Karpas-422 (cell line): ENCODE data around the gene FBXO45. TPM values are rescaled to one million over a fixed set of nuclear protein-coding genes. Genes with fewer than 3 reads are reported as not detected.

Experiments used
- DNase-seq: peaks from one replicate; pipeline ENCODE4 v3.0.0-alpha.2; 2015
- H2AFZ ChIP-seq: fragments of 200-600 bp; sonication (generic); 2 replicates; pipeline ENCODE4 v1.6.1; 2014; ENCODE audit warnings: antibody characterized with exemption, low read length, mixed read lengths
- H3K27ac ChIP-seq: fragments of 200-600 bp; sonication (generic); 2 replicates; pipeline ENCODE4 v1.5.1; 2014; ENCODE audit warnings: mild to moderate bottlenecking, low read length, moderate library complexity
- H3K27me3 ChIP-seq: fragments of 200-600 bp; sonication (generic); 2 replicates; pipeline ENCODE4 v1.6.1; 2014; ENCODE audit warnings: low read length, mixed read lengths
- H3K36me3 ChIP-seq: fragments of 200-600 bp; sonication (generic); 2 replicates; pipeline ENCODE4 v1.6.1; 2014; ENCODE audit warnings: low read length, mixed read lengths; ENCODE audit not compliant: insufficient read depth
- H3K4me1 ChIP-seq: fragments of 200-600 bp; sonication (generic); 2 replicates; pipeline ENCODE4 v1.6.1; 2014; ENCODE audit warnings: mild to moderate bottlenecking, low read length, mixed read lengths
- H3K4me2 ChIP-seq: fragments of 200-600 bp; sonication (generic); 2 replicates; pipeline ENCODE4 v1.6.1; 2014; ENCODE audit warnings: low read length, low read depth, mild to moderate bottlenecking; ENCODE audit not compliant: poor library complexity, severe bottlenecking
- H3K4me3 ChIP-seq: fragments of 200-600 bp; sonication (generic); 2 replicates; pipeline ENCODE4 v1.5.1; 2014; ENCODE audit warnings: mild to moderate bottlenecking, antibody characterized with exemption, low read length, mixed read lengths
- H3K79me2 ChIP-seq: fragments of 200-600 bp; sonication (generic); 2 replicates; pipeline ENCODE4 v1.6.1; 2014; ENCODE audit warnings: mild to moderate bottlenecking, low read length, mixed read lengths
- H3K9ac ChIP-seq: fragments of 200-600 bp; sonication (generic); 2 replicates; pipeline ENCODE4 v1.6.0; 2014; ENCODE audit warnings: low read length
- H3K9me2 ChIP-seq: fragments of 200-600 bp; sonication (generic), shearing (Covaris generic); replicated peaks from 2 replicates; pipeline ENCODE4 v1.6.0; 2014; ENCODE audit warnings: mild to moderate bottlenecking, low read length, moderate library complexity; ENCODE audit not compliant: insufficient read depth
- H3K9me3 ChIP-seq: fragments of 300-700, 200-600 bp; sonication (generic); 2 replicates; pipeline ENCODE4 v1.6.1; 2014; ENCODE audit warnings: low read length, mixed read lengths
- H4K20me1 ChIP-seq: fragments of 200-600 bp; sonication (generic); 2 replicates; pipeline ENCODE4 v1.6.1; 2014; ENCODE audit warnings: mild to moderate bottlenecking, antibody characterized with exemption, low read length, low read depth; ENCODE audit not compliant: insufficient read depth
- total RNA-seq: library from RNA; depleted of rRNA; stranded (reverse); fragments of >200 nt; shearing (Covaris generic); gene quantifications from 2 replicates; pipeline ENCODE4 v1.2.3, GENCODE V29; 2014; ENCODE audit warnings: low replicate concordance

Gene FBXO45
- total RNA-seq, 1 experiment from 2014 or later = 15.2 TPM

GRCh38 chr3:196599734-196600128, 31.3 kb downstream of the FBXO45 start:
- Histone ChIP-seq H3K27ac (no peak overlapping the region), H3K9me3 (no peaks in the 10 kb centered on the region), H3K27me3 (0 out of 2 replicates have a peak, but pooled peaks cover 3% of the 10 kb centered on the region), H3K4me2 (no peak overlapping the region), H2AFZ (no peak overlapping the region), H3K9me2 (no peaks in the 10 kb centered on the region), H3K4me1 (peaks cover 10% of the 10 kb centered on the region), H4K20me1 (no peaks in the 10 kb centered on the region), H3K9ac (no peak overlapping the region), H3K36me3 (no peaks in the 10 kb centered on the region), H3K4me3 (no peak overlapping the region), H3K79me2 (no peaks in the 10 kb centered on the region)
- no peak for DNase-seq

- Histone ChIP-seq H3K27me3 (0 out of 2 replicates have a peak, but pooled peaks cover 3% of the 10 kb centered on the region), H3K4me3 (no peak overlapping the region), H3K9me2 (no peaks in the 10 kb centered on the region), H4K20me1 (no peaks in the 10 kb centered on the region), H3K36me3 (no peaks in the 10 kb centered on the region), H3K9me3 (no peaks in the 10 kb centered on the region), H2AFZ (no peak overlapping the region), H3K4me1 (peaks cover 10% of the 10 kb centered on the region), H3K4me2 (no peak overlapping the region), H3K9ac (no peak overlapping the region), H3K27ac (no peak overlapping the region), H3K79me2 (no peaks in the 10 kb centered on the region)
- DNase-seq = no peak
These were observed 31.9 kb downstream of the FBXO45 start for GRCh38 chr3:196600359-196600758.

- Histone ChIP-seq H3K9me3 (no peaks in the 10 kb centered on the region), H3K36me3 (no peaks in the 10 kb centered on the region), H3K9ac (no peak overlapping the region), H3K4me2 (no peak overlapping the region), H2AFZ (no peak overlapping the region), H4K20me1 (no peaks in the 10 kb centered on the region), H3K4me3 (no peak overlapping the region), H3K4me1 (peaks cover 4% of the 10 kb centered on the region), H3K9me2 (no peaks in the 10 kb centered on the region), H3K27me3 (0 out of 2 replicates have a peak, but pooled peaks cover 3% of the 10 kb centered on the region), H3K27ac (no peak overlapping the region), H3K79me2 (no peaks in the 10 kb centered on the region)
- no peak for DNase-seq
These were observed 34.2 kb downstream of the FBXO45 start for GRCh38 chr3:196602673-196603072.

- Histone ChIP-seq H3K27ac (no peak overlapping the region), H3K36me3 (no peaks in the 10 kb centered on the region), H3K9ac (no peak overlapping the region), H3K79me2 (no peaks in the 10 kb centered on the region), H3K4me3 (no peak overlapping the region), H3K4me1 (peaks cover 4% of the 10 kb centered on the region), H3K27me3 (0 out of 2 replicates have a peak, but pooled peaks cover 3% of the 10 kb centered on the region), H2AFZ (no peak overlapping the region), H3K9me3 (no peaks in the 10 kb centered on the region), H3K4me2 (no peak overlapping the region), H4K20me1 (no peaks in the 10 kb centered on the region), H3K9me2 (no peaks in the 10 kb centered on the region)
- no peak for DNase-seq
These were observed 35.2 kb downstream of the FBXO45 start for GRCh38 chr3:196603683-196604082.

- H3K4me3 ChIP-seq = no peak overlapping the region
- no peak overlapping the region for H3K27ac ChIP-seq
- peaks cover 7% of the 10 kb centered on the region for H3K4me1 ChIP-seq
- H3K36me3 ChIP-seq = no peaks in the 10 kb centered on the region
- DNase-seq = peak; percentile 66
- H3K9me2 ChIP-seq = no peaks in the 10 kb centered on the region
- H3K9ac ChIP-seq = no peak overlapping the region
- H3K4me2 ChIP-seq = no peak overlapping the region
- no peak overlapping the region for H2AFZ ChIP-seq
- 0 out of 2 replicates have a peak, but pooled peaks cover 3% of the 10 kb centered on the region for H3K27me3 ChIP-seq
- H4K20me1 ChIP-seq = no peaks in the 10 kb centered on the region
- no peaks in the 10 kb centered on the region for H3K9me3 ChIP-seq
- H3K79me2 ChIP-seq = no peaks in the 10 kb centered on the region
These were observed 36.1 kb downstream of the FBXO45 start for GRCh38 chr3:196604548-196604947.

GRCh38 chr3:196608693-196609092, 40.2 kb downstream of the FBXO45 start:
- Histone ChIP-seq H4K20me1 (no peaks in the 10 kb centered on the region), H3K36me3 (no peaks in the 10 kb centered on the region), H3K27ac (no peak overlapping the region), H3K9me3 (no peaks in the 10 kb centered on the region), H3K9ac (no peak overlapping the region), H3K27me3 (0 out of 2 replicates have a peak, but pooled peaks cover under 1% of the 10 kb centered on the region), H3K4me3 (no peak overlapping the region), H3K9me2 (no peaks in the 10 kb centered on the region), H2AFZ (no peak overlapping the region), H3K79me2 (no peaks in the 10 kb centered on the region), H3K4me2 (no peak overlapping the region), H3K4me1 (peaks cover 10% of the 10 kb centered on the region)
- no peak for DNase-seq

GRCh38 chr3:196609343-196609775, 40.9 kb downstream of the FBXO45 start:
- H3K9me3 ChIP-seq = no peaks in the 10 kb centered on the region
- H3K4me1 ChIP-seq = peaks cover 8% of the 10 kb centered on the region
- H2AFZ ChIP-seq = peak overlapping the region; percentile 27; the same call in 1 of the 2 replicates
- no peaks in the 10 kb centered on the region for H3K79me2 ChIP-seq
- peak; percentile 98 for DNase-seq
- H3K9ac ChIP-seq = peak overlapping the region; percentile 7; the same call in 1 of the 2 replicates
- no peaks in the 10 kb centered on the region for H3K9me2 ChIP-seq
- no peaks in the 10 kb centered on the region for H3K36me3 ChIP-seq
- H3K4me3 ChIP-seq = 0 out of 2 replicates have a peak overlapping the region, but pooled peaks have one; percentile 19
- H4K20me1 ChIP-seq = no peaks in the 10 kb centered on the region
- no peaks in the 10 kb centered on the region for H3K27me3 ChIP-seq
- H3K27ac ChIP-seq = no peak overlapping the region
- H3K4me2 ChIP-seq = peak overlapping the region; percentile 46

- Histone ChIP-seq H2AFZ (peak overlapping the region; percentile 27; the same call in 1 of the 2 replicates), H3K27ac (no peak overlapping the region), H3K79me2 (no peaks in the 10 kb centered on the region), H3K4me1 (peaks cover 6% of the 10 kb centered on the region), H3K36me3 (no peaks in the 10 kb centered on the region), H4K20me1 (no peaks in the 10 kb centered on the region), H3K9ac (peak overlapping the region; percentile 7; the same call in 1 of the 2 replicates), H3K9me3 (no peaks in the 10 kb centered on the region), H3K4me3 (no peak overlapping the region), H3K27me3 (no peaks in the 10 kb centered on the region), H3K4me2 (peak overlapping the region; percentile 46), H3K9me2 (no peaks in the 10 kb centered on the region)
- DNase-seq = peak; percentile 41
These were observed 41.5 kb downstream of the FBXO45 start for GRCh38 chr3:196609805-196610515.
